ENCODE results near the gene RSPO3. TPM values are rescaled to one million over a fixed set of nuclear protein-coding genes. Genes with fewer than 3 reads are reported as not detected.

The RSPO3 gene
- total RNA-seq, 4 donors from 2014 or later, result 0.15 to 1.5 (median 0.72) TPM

DNA sequence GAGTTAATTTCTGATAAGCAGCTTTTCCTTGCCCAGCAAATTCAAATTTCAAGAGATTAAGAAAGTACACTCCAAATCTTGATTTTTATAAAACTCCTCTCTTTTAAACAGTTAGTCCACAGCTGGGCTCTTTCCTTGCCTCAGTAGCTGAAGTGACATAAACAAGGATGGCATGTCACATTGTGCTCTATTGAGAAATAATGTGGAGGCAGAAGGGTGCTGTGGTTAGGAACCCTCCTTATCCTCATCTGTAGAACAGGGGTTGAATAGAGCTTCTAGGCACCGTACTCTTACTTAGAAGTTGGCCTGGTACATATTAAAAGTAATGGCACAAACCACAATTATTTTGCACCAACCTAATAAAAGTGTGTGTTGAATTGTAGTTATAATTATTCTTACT is 70.3 kb downstream of the RSPO3 start:
- TF ChIP-seq POLR2A (IDR thresholded peaks at IDR 0.05) (no peak), CTCF (IDR thresholded peaks at IDR 0.05) (no peak)
- intact Hi-C loops (cut with DNase I; ENCODE audit: low total_unique reads), result no loop called here
- DNase-seq (ENCODE audit: low spot score in 2 of 2), result no peak
- H3K4me3 ChIP-seq (ENCODE audit: low read depth, poor library complexity, severe bottlenecking), result no peak overlapping the region
- WGBS, 2 donors, result 87 to 88% methylated on average over 1 of the region's 1 CpG

GRCh38 chr6:127190552-127190951 is 72.1 kb downstream of the RSPO3 start:
- 28 to 48% methylated on average over 2 of the region's 2 CpGs for WGBS, 2 donors
- intact Hi-C loops (cut with DNase I; ENCODE audit: low total_unique reads), result no loop called here
- DNase-seq (ENCODE audit: low spot score in 2 of 2), result no peak

GRCh38 chr6:127191716-127192115 is 73.2 kb downstream of the RSPO3 start:
- TF ChIP-seq CTCF (IDR thresholded peaks at IDR 0.05), result no peak
- TF ChIP-seq POLR2A (IDR thresholded peaks at IDR 0.05), result no peak
- no peak overlapping the region for H3K4me3 ChIP-seq (ENCODE audit: low read depth, poor library complexity, severe bottlenecking)
- DNase-seq (ENCODE audit: low spot score in 2 of 2), result no peak
- intact Hi-C loops (cut with DNase I; ENCODE audit: low total_unique reads), result no loop called here
- 26 to 45% methylated on average over 1 of the region's 1 CpG for WGBS, 2 donors

More at GRCh38 chr6:127190552-127190951, 72.1 kb downstream of the RSPO3 start:
- H3K4me3 ChIP-seq (ENCODE audit: low read depth, poor library complexity, severe bottlenecking), result no peak overlapping the region
- TF ChIP-seq CTCF (IDR thresholded peaks at IDR 0.05) (no peak), POLR2A (IDR thresholded peaks at IDR 0.05) (no peak)

GRCh38 chr6:127192911-127193541 is 74.6 kb downstream of the RSPO3 start:
- DNase-seq (ENCODE audit: low spot score in 2 of 2), result no peak
- WGBS, 2 donors, result 37 to 41% methylated on average over 3 of the region's 3 CpGs
- no peak for TF ChIP-seq CTCF (IDR thresholded peaks at IDR 0.05)
- TF ChIP-seq POLR2A (IDR thresholded peaks at IDR 0.05), result no peak
- intact Hi-C loops (cut with DNase I; ENCODE audit: low total_unique reads), result no loop called here
- no peak overlapping the region for H3K4me3 ChIP-seq (ENCODE audit: low read depth, poor library complexity, severe bottlenecking)

GRCh38 chr6:127195833-127196232 is 77.4 kb downstream of the RSPO3 start:
- TF ChIP-seq POLR2A (IDR thresholded peaks at IDR 0.05) (no peak), CTCF (IDR thresholded peaks at IDR 0.05) (no peak)
- intact Hi-C loops (cut with DNase I; ENCODE audit: low total_unique reads), result no loop called here
- 92 to 96% methylated on average over 3 of the region's 3 CpGs for WGBS, 2 donors
- DNase-seq (ENCODE audit: low spot score in 2 of 2), result no peak
- H3K4me3 ChIP-seq (ENCODE audit: low read depth, poor library complexity, severe bottlenecking), result no peak overlapping the region

GRCh38 chr6:127198549-127198948 is 80.1 kb downstream of the RSPO3 start:
- 69 to 72% methylated on average over 5 of the region's 5 CpGs for WGBS, 2 donors
- no peak for TF ChIP-seq POLR2A (IDR thresholded peaks at IDR 0.05)
- no peak for TF ChIP-seq CTCF (IDR thresholded peaks at IDR 0.05)
- no peak overlapping the region for H3K4me3 ChIP-seq (ENCODE audit: low read depth, poor library complexity, severe bottlenecking)
- peak in 1 of 2 donors; percentile 37 for DNase-seq (ENCODE audit: low spot score in 2 of 2)
- intact Hi-C loops (cut with DNase I; ENCODE audit: low total_unique reads), result no loop called here

All from lower leg skin (tissue), 4 donors.